CD4-positive, alpha-beta T cell (primary cell): ENCODE data around the gene ADAMTSL2. TPM values are rescaled to one million over a fixed set of nuclear protein-coding genes. Genes with fewer than 3 reads are reported as not detected.

Experiments
- ATAC-seq: fragments of 200-7000 bp; cut with Tn5 transposase; one replicate; pipeline ENCODE4 v1.10.0; 2022; ENCODE audit warnings: mild to moderate bottlenecking; ENCODE audit not compliant: poor library complexity
- CTCF ChIA-PET: fragments of 350-600 bp; sonication (Branson Sonifier 250); formaldehyde crosslinking; loops from one replicate; lab custom pipeline; 2021; ENCODE audit warnings: antibody characterized with exemption, inconsistent platforms; lab: Charles Lee
- POLR2A ChIA-PET: fragments of 350-600 bp; sonication (Branson Sonifier 250); formaldehyde crosslinking; loops from one replicate; lab custom pipeline; 2021; ENCODE audit warnings: antibody characterized with exemption, inconsistent platforms; lab: Charles Lee
- DNase-seq, 14 experiments: peaks; one replicate each; pipeline ENCODE4 v3.0.0-alpha.2; 2013 to 2020; ENCODE audit warnings: mixed read lengths in 2 of 14
- H3K27ac ChIP-seq, 2 donors: one replicate each; pipeline versions ENCODE4 v1.5.1 to v1.7.0; 2013; ENCODE audit warnings: low read length in 2 of 2, low read depth in 1 of 2, mild to moderate bottlenecking in 1 of 2
- H3K27me3 ChIP-seq, 2 experiments: 1 replicate in 1 of 2; 2 replicates in 1 of 2; pipeline versions ENCODE4 v1.6.1 to v1.7.0; 2013; ENCODE audit warnings: low read length in 2 of 2, control low read depth in 1 of 2, mild to moderate bottlenecking in 1 of 2, moderate library complexity in 1 of 2; ENCODE audit not compliant: insufficient read depth in 2 of 2, control insufficient read depth in 1 of 2
- H3K36me3 ChIP-seq: one replicate; pipeline ENCODE4 v1.6.1; 2013; ENCODE audit warnings: low read length, control low read depth; ENCODE audit not compliant: insufficient read depth
- H3K4me1 ChIP-seq: one replicate; pipeline ENCODE4 v1.6.1; 2013; ENCODE audit warnings: low read length, control low read depth; ENCODE audit not compliant: insufficient read depth
- H3K4me3 ChIP-seq: one replicate; pipeline ENCODE4 v1.5.1; 2013; ENCODE audit warnings: mild to moderate bottlenecking, low read length, moderate library complexity
- H3K9me3 ChIP-seq, 2 experiments: 1 replicate in 1 of 2; 2 replicates in 1 of 2; pipeline versions ENCODE4 v1.6.1 to v1.7.0; 2013; ENCODE audit warnings: low read length in 2 of 2, mild to moderate bottlenecking in 2 of 2, control low read depth in 1 of 2, moderate library complexity in 1 of 2; ENCODE audit not compliant: control insufficient read depth in 1 of 2, insufficient read depth in 1 of 2
- H3K27ac Mint-ChIP-seq: one replicate; pipeline ENCODE4 v1.8.0; 2020; ENCODE audit warnings: mixed read lengths
- H3K27me3 Mint-ChIP-seq: one replicate; pipeline ENCODE4 v1.8.0; 2021; ENCODE audit warnings: mixed read lengths
- H3K36me3 Mint-ChIP-seq: one replicate; pipeline ENCODE4 v1.8.0; 2021; ENCODE audit warnings: low read depth, mixed read lengths
- H3K4me1 Mint-ChIP-seq: one replicate; pipeline ENCODE4 v1.8.0; 2021; ENCODE audit warnings: low read depth, mixed read lengths
- H3K4me3 Mint-ChIP-seq: one replicate; pipeline ENCODE4 v1.8.0; 2020; ENCODE audit warnings: mild to moderate bottlenecking, mixed read lengths
- H3K9me3 Mint-ChIP-seq: one replicate; pipeline ENCODE4 v1.8.0; 2020; ENCODE audit warnings: mixed read lengths
- CTCF ChIP-seq: fragments of 200-600 bp; IDR thresholded peaks from one replicate; pipeline ENCODE4 v1.8.0; 2022; ENCODE audit warnings: antibody characterized with exemption, mild to moderate bottlenecking
- intact Hi-C, 2 experiments: fragments of 100-400 bp; cut with DNase I in 1 of 2; cut with micrococcal nuclease in 1 of 2; formaldehyde crosslinking; loops; one replicate each; pipeline versions ENCODE4 v1.15.1 to v1.9.0; 2023 to 2025; cut with DNase I, micrococcal nuclease
- total RNA-seq, 174 experiments: library from RNA in 2 of 174; stranded (reverse) in 2 of 174; gene quantifications; one replicate each; pipeline ENCODE4 v1.2.3 and lab custom pipeline; 2021 to 2026

ADAMTSL2 gene
- total RNA-seq, 2 experiments from 2014 or later, result 1.2 to 1.3 TPM

- ATAC-seq (no peak), DNase-seq (no peak)
- Histone ChIP-seq H3K9me3 (no peaks in the 10 kb centered on the region), H3K27ac (no peak overlapping the region), H3K27me3 (no peaks in the 10 kb centered on the region), H3K4me3 (no peak overlapping the region), H3K4me1 (peaks cover 30% of the 10 kb centered on the region), H3K36me3 (no peaks in the 10 kb centered on the region)
- Mint-ChIP-seq H3K9me3 (no peaks in the 10 kb centered on the region), H3K4me3 (no peak overlapping the region), H3K27me3 (no peaks in the 10 kb centered on the region), H3K27ac (no peak overlapping the region), H3K36me3 (no peaks in the 10 kb centered on the region), H3K4me1 (peaks cover 24% of the 10 kb centered on the region)
- ChIA-PET CTCF (no interaction called here), POLR2A (no interaction called here)
- intact Hi-C loops, result no loop called here
- TF ChIP-seq CTCF, result no peak
Measured at GRCh38 chr9:133511607-133512006, 22.9 kb upstream of the ADAMTSL2 start.

GRCh38 chr9:133512253-133513213, 22.0 kb upstream of the ADAMTSL2 start:
- Mint-ChIP-seq H3K27me3 (no peaks in the 10 kb centered on the region), H3K36me3 (no peaks in the 10 kb centered on the region), H3K27ac (no peak overlapping the region), H3K4me1 (peaks cover 22% of the 10 kb centered on the region), H3K4me3 (no peak overlapping the region), H3K9me3 (no peaks in the 10 kb centered on the region)
- ChIA-PET CTCF (no interaction called here), POLR2A (no interaction called here)
- no peaks in the 10 kb centered on the region for H3K36me3 ChIP-seq
- DNase-seq (no peak), ATAC-seq (no peak)
- H3K9me3 ChIP-seq, result no peaks in the 10 kb centered on the region
- no peak overlapping the region for H3K4me3 ChIP-seq
- no peak overlapping the region for H3K27ac ChIP-seq
- H3K27me3 ChIP-seq, result no peaks in the 10 kb centered on the region
- intact Hi-C loops, result no loop called here
- H3K4me1 ChIP-seq, result peaks cover 28% of the 10 kb centered on the region
- no peak for TF ChIP-seq CTCF

- H3K9me3 ChIP-seq, result no peaks in the 10 kb centered on the region
- peaks cover 18% of the 10 kb centered on the region for H3K4me1 ChIP-seq
- no peak overlapping the region for H3K27ac ChIP-seq
- ChIA-PET CTCF (no interaction called here), POLR2A (no interaction called here)
- TF ChIP-seq CTCF, result no peak
- H3K4me3 ChIP-seq, result no peak overlapping the region
- intact Hi-C loops, result no loop called here
- Mint-ChIP-seq H3K9me3 (no peaks in the 10 kb centered on the region), H3K27me3 (no peaks in the 10 kb centered on the region), H3K4me1 (peaks cover 13% of the 10 kb centered on the region), H3K4me3 (no peak overlapping the region), H3K36me3 (no peaks in the 10 kb centered on the region), H3K27ac (no peak overlapping the region)
- no peaks in the 10 kb centered on the region for H3K36me3 ChIP-seq
- ATAC-seq (no peak), DNase-seq (no peak)
- no peaks in the 10 kb centered on the region for H3K27me3 ChIP-seq
Measured at GRCh38 chr9:133513214-133514100, 21.0 kb upstream of the ADAMTSL2 start.
